Fibroblast of peridontal ligament (primary cell): Measurements from ENCODE around the gene VPS33A.

ENCODE experiments used
- DNase-seq: peaks from one replicate; pipeline ENCODE4 v3.0.0-alpha.2; 2010; ENCODE audit errors: extremely low read depth

VPS33A gene

GRCh38 chr12:122250536-122250935 is 15.8 kb downstream of the VPS33A start:
- DNase-seq: no peak

DNA sequence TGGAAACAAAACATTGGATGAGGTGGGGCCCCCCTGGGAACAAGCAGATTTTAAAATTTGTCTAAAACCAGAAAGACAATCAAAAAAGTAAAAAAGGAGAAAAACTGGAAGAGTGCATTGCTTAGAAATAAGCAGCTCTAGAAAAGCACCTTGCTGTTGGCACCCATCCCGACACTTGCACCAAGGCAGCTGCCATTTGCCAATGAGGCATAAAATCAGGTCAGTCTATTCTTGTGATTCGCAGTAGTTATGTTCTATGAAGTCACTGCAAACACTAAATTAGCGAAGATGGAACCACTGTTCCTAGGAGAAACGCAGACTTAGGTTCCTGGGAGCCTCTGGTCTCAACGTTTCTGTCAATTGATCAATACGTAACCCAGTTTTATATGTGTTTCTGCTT is 16.2 kb downstream of the VPS33A start:
- DNase-seq: no peak

- DNase-seq: no peak
Observed at GRCh38 chr12:122245553-122245952, 20.7 kb downstream of the VPS33A start.

- no peak for DNase-seq
Observed at GRCh38 chr12:122244565-122245371, 21.5 kb downstream of the VPS33A start.

- no peak for DNase-seq
Observed at GRCh38 chr12:122243965-122244364, 22.3 kb downstream of the VPS33A start.

GRCh38 chr12:122238861-122239260 is 27.4 kb downstream of the VPS33A start:
- no peak for DNase-seq

DNA sequence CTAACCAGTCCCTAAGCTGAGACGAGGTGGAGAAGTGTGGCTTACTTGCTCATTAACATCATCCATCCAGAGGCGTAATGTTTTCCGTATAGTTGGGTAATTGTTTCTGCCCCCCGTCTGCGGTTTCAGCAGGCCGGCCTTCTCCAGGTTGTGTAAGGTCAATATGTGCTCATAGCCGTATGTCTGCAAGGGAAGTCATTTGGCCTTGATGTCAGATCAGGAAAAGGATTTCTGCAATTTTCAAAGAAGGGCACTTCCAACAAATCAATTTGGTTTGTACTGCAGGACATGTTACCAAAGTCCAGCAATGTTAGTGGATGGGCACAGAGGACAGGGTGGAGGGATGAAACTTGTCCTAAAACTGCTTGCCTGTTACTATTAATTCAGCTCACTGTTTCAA is 30.6 kb downstream of the VPS33A start:
- DNase-seq: no peak

GRCh38 chr12:122232691-122233090 is 33.6 kb downstream of the VPS33A start:
- no peak for DNase-seq

GRCh38 chr12:122230798-122231197 is 35.5 kb downstream of the VPS33A start:
- no peak for DNase-seq

GRCh38 chr12:122228092-122228491 is 38.2 kb downstream of the VPS33A start:
- no peak for DNase-seq

DNA sequence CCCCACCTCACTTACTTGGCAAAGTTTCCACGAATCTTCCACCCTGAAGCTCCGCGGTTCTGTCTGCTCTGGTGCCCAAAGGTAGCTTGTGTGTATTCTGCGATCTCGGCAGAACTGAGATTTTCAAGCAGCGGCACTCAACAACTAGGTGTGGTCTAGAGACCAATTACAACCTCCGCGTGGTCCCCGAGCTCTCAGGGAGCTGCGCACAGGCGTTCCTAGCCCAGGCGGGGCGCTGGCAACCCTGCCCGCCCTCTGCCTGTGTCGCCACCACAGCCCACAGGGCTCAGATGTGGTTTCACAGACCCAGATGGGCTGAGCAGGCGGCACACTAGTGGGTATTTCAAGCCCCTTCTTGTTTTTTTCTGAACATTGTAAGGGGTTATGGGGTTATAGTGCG is 39.0 kb downstream of the VPS33A start:
- DNase-seq: no peak

DNA sequence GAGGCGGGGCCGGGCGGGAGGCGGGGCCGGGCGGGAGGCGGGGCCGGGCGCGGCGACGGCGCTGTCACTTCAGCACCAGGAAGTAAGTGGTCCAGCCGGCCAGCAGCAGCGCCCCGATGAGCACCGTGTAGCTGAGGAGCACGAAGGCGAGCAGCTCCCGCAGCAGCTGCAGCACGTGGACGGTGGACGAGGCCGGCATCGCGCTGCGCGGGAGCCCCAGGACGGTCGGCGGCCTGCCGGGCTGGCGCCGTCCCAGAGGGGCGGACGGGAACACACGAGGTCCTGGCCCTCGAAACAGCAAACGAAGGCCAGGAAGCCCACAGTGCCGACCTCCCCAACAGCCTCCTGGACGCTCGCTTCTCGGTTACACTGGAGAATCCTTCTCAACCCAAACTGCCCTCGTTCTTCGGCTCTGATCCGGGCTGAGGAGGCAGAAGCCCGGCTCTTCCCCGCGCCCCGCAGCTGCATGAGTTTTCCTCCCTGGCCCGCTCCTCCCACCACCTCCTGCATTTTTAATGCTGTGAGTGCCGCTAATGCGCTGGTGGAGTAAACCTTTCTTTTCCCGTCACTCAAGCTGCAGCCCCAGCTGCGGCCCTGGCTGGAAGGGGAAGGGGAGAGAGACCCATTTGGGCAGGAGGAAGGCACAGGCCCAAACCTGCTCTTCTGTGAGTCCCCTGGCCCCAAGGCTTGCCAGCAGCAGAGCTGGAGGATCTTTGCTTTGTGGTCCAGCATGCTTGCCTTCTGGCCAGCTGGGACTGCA is 39.7 kb downstream of the VPS33A start:
- no peak for DNase-seq

DNA sequence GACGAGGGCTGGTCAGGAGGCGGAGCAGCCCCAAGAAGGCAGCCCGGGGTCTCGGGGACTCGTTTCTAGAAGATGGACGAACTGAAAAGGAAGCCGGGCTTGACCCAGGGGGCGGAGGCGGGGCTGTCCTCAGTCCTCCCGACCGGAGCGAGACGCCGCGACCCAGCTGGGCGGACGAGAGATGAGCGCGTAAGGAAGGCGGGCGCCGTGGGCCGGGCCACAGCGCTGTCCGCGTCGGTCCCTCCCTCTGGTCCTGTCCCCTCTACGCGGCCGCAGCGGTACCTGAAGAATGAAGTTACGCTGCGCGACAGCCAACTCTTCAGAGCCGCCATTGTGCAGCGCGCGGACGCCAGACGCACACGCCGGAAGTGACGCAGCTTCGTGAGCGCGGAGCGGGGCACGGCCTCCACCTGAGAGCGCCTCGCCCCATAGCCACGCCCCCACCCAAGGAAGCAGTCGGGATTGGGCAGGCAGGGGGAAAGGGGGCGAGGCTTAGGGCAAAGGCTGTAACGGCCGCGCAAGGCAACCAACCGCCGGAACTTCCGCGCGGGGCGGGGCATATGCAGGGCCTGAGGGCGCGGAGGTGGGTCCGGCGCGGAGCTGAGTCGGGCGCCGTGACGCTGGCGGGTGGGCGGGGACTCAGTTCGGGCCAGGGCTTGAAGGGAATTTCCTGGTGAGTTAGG is 40.5 kb downstream of the VPS33A start, which contains the start of gene DIABLO:
Gene DIABLO, minus strand, starts transcription at position 370 of the 683 bp plus-strand sequence. Its CDS starts 38 bp downstream, at position 332.
- DNase-seq: peak; percentile 98

DNA sequence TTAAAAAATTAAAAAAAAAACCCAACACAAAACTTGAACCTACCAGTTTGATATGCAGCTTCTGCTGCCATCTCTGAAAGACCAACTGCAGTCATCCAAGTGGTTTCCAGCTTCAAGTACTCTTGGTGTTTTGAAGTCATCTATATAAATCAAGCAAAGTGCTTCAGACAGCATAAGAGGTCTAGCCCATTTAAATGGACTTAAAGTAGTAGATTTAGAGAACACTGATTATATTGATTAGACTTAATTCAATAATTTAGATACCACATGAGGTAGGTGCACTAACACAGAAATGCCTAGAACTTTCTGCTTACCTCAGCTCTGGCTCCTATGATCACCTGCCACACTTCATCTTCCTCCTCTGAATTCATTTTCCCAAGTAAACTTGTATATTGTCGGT is 49.8 kb downstream of the VPS33A start:
- DNase-seq: no peak

GRCh38 chr12:122215771-122216170 is 50.5 kb downstream of the VPS33A start:
- DNase-seq: no peak

DNA sequence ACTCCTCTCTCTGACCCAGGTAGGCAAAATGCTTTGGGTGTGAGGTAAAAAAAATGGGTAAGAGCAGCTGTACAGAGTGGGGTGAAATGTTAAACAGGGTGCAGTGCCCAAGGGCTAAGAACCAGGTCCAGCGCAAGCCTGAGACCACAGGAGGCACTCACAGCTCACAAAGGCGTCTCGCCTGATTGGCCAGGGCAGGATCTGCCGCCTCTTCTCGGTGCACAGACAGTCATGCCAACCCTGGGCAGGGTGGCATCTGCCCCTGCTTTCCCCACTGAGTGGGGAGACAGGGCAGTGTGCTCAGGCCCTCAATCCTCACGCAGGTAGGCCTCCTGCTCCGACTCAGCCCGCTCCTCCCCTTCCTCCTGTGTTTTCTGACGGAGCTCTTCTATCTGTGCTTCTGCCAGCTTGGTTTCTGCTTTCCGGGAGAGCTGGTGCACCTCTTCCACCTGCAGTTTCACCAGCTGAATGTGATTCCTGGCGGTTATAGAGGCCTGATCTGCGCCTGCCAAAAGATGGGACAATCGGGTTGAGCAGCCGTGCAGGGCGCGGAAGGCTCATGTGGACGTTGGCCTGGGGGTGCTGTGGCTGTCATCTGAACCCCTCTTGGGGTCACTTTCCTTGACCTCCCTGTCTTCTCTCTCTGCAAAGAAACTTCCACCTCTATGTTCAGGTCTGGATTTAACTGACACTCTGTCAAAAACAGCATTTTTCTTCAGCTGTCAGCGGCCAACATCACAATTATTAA is 58.0 kb downstream of the VPS33A start:
- DNase-seq: no peak

DNA sequence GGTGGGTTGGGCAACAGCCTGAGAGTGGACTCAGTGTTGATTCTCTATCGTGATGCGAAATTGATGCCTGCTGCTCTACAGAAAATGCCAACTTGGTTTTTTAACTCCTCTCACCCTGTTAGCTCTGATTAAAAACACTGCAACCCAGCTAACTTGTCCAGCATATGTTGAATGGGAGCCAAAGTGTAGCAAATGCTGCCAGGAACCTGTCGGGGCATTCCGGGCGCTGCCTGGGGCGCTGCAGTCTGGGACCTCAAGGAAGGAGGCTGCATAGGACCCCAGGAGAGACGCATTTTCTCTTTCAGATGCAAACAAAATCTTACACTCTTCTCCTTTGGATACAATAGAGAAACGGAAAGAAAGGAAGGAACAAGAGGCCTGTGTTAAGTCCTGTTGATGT is 58.9 kb downstream of the VPS33A start:
- no peak for DNase-seq

GRCh38 chr12:122206976-122207375 is 59.3 kb downstream of the VPS33A start:
- DNase-seq: no peak

GRCh38 chr12:122206111-122206881 is 60.0 kb downstream of the VPS33A start:
- DNase-seq: no peak

- no peak for DNase-seq
Observed at GRCh38 chr12:122205053-122205925, 61.0 kb downstream of the VPS33A start.
